KOPT-K1 (cell line): Measurements from ENCODE around the gene CLIC6.

Experiments used
- H3K27ac ChIP-seq: fragments of 200-600 bp; sonication (generic); 2 replicates; pipeline ENCODE4 v1.5.1; 2016; ENCODE audit warnings: antibody characterized with exemption, mild to moderate bottlenecking, low read depth, low read length; ENCODE audit not compliant: poor library complexity, severe bottlenecking
- H3K36me3 ChIP-seq: fragments of 200-600 bp; sonication (generic); 2 replicates; pipeline ENCODE4 v1.5.1; 2017; ENCODE audit warnings: antibody characterized with exemption, mild to moderate bottlenecking, low read length, moderate library complexity; ENCODE audit not compliant: insufficient read depth
- H3K9me3 ChIP-seq: fragments of 200-600 bp; sonication (generic); 2 replicates; pipeline ENCODE4 v1.5.1; 2017; ENCODE audit warnings: antibody characterized with exemption, low read length, mild to moderate bottlenecking; ENCODE audit not compliant: insufficient read depth, poor library complexity, severe bottlenecking

CLIC6 gene

GRCh38 chr21:34668803-34669148 lies at the start of gene CLIC6:
Gene CLIC6 (plus strand): TSS chr21:34668994. CDS start chr21:34669389, 395 bp downstream.
- peaks cover 16% of the 10 kb centered on the region for H3K9me3 ChIP-seq
- H3K36me3 ChIP-seq = no peaks in the 10 kb centered on the region
- no peak within 1 kb of the TSS for H3K27ac ChIP-seq

GRCh38 chr21:34619841-34620665 lies 48.7 kb upstream of the CLIC6 start:
- H3K36me3 ChIP-seq = no peaks in the 10 kb centered on the region
- H3K9me3 ChIP-seq = no peaks in the 10 kb centered on the region
- peak overlapping the region; percentile 70 for H3K27ac ChIP-seq

- Histone ChIP-seq H3K9me3 (no peaks in the 10 kb centered on the region), H3K27ac (no peak overlapping the region), H3K36me3 (no peaks in the 10 kb centered on the region)
These were observed 47.1 kb upstream of the CLIC6 start for GRCh38 chr21:34621434-34622350.

- H3K36me3 ChIP-seq = no peaks in the 10 kb centered on the region
These were observed 45.3 kb upstream of the CLIC6 start for GRCh38 chr21:34623516-34623915.

GRCh38 chr21:34625030-34625593 lies 43.7 kb upstream of the CLIC6 start:
- H3K27ac ChIP-seq = no peak overlapping the region
- H3K9me3 ChIP-seq = peaks cover 6% of the 10 kb centered on the region
- H3K36me3 ChIP-seq = no peaks in the 10 kb centered on the region

More at GRCh38 chr21:34623516-34623915, 45.3 kb upstream of the CLIC6 start:
- Histone ChIP-seq H3K27ac (no peak overlapping the region), H3K9me3 (peaks cover under 1% of the 10 kb centered on the region)

GRCh38 chr21:34626131-34626530 lies 42.7 kb upstream of the CLIC6 start:
- Histone ChIP-seq H3K36me3 (no peaks in the 10 kb centered on the region), H3K27ac (no peak overlapping the region), H3K9me3 (peaks cover 6% of the 10 kb centered on the region)

GRCh38 chr21:34630536-34631143 lies 38.2 kb upstream of the CLIC6 start:
- no peaks in the 10 kb centered on the region for H3K36me3 ChIP-seq
- H3K27ac ChIP-seq = no peak overlapping the region
- peaks cover 6% of the 10 kb centered on the region for H3K9me3 ChIP-seq

- Histone ChIP-seq H3K36me3 (no peaks in the 10 kb centered on the region), H3K9me3 (peaks cover 6% of the 10 kb centered on the region)
These were observed 36.3 kb upstream of the CLIC6 start for GRCh38 chr21:34632498-34632897.

GRCh38 chr21:34635307-34635706 lies 33.5 kb upstream of the CLIC6 start:
- Histone ChIP-seq H3K36me3 (no peaks in the 10 kb centered on the region), H3K27ac (no peak overlapping the region)

More at GRCh38 chr21:34632498-34632897, 36.3 kb upstream of the CLIC6 start:
- no peak overlapping the region for H3K27ac ChIP-seq

GRCh38 chr21:34636961-34637360 lies 31.8 kb upstream of the CLIC6 start:
- no peaks in the 10 kb centered on the region for H3K36me3 ChIP-seq
- H3K27ac ChIP-seq = no peak overlapping the region
- no peaks in the 10 kb centered on the region for H3K9me3 ChIP-seq

More at GRCh38 chr21:34635307-34635706, 33.5 kb upstream of the CLIC6 start:
- no peaks in the 10 kb centered on the region for H3K9me3 ChIP-seq

- peak overlapping the region; percentile 69 for H3K27ac ChIP-seq
These were observed 29.5 kb upstream of the CLIC6 start for GRCh38 chr21:34639250-34639649.

GRCh38 chr21:34639882-34640788 lies 28.7 kb upstream of the CLIC6 start:
- H3K36me3 ChIP-seq = no peaks in the 10 kb centered on the region
- no peaks in the 10 kb centered on the region for H3K9me3 ChIP-seq
- peak overlapping the region; percentile 69 for H3K27ac ChIP-seq

More at GRCh38 chr21:34639250-34639649, 29.5 kb upstream of the CLIC6 start:
- Histone ChIP-seq H3K36me3 (no peaks in the 10 kb centered on the region), H3K9me3 (no peaks in the 10 kb centered on the region)

GRCh38 chr21:34640858-34641257 lies 27.9 kb upstream of the CLIC6 start:
- Histone ChIP-seq H3K9me3 (no peaks in the 10 kb centered on the region), H3K27ac (peak overlapping the region; percentile 69), H3K36me3 (no peaks in the 10 kb centered on the region)
